ENCODE measurements around the gene EIF5B.
A peak's percentile ranks its signal among the peaks of the same experiment; 100 is the strongest.
"Not testable (repeated sequence)": the region's sequence is repeated elsewhere in the genome, so short reads cannot be mapped to it uniquely, and the experiment has no call there.

Gene EIF5B

GRCh38 chr2:99337113-99338028, at the start of gene EIF5B:
Gene EIF5B (plus strand): TSS chr2:99337389. CDS start chr2:99337555, 166 bp downstream.
- DNase-seq, result peak; percentile 93 to 94

GRCh38 chr2:99297994-99298393, 39.2 kb upstream of the EIF5B start:
- no peak for DNase-seq

- DNase-seq, result no peak
These were observed 37.6 kb upstream of the EIF5B start for GRCh38 chr2:99299580-99299979.

- DNase-seq, result not testable (repeated sequence)
These were observed 36.1 kb upstream of the EIF5B start, which contains the start of gene LYG1 for GRCh38 chr2:99301097-99301496. Gene LYG1 (minus strand): TSS chr2:99301197. CDS start chr2:99295670, 5,527 bp downstream.

- no peak for DNase-seq
These were observed 19.9 kb upstream of the EIF5B start for GRCh38 chr2:99317161-99317872.

GRCh38 chr2:99317873-99318200, 19.4 kb upstream of the EIF5B start:
- not testable (repeated sequence) for DNase-seq

GRCh38 chr2:99325384-99325783, 11.8 kb upstream of the EIF5B start:
- DNase-seq, result no peak

GRCh38 chr2:99335911-99336803, 1.0 kb upstream of the EIF5B start, which contains the start of gene TXNDC9:
Gene TXNDC9 (minus strand): TSS chr2:99336333. CDS start chr2:99333210, 3,123 bp downstream.
- peak; percentile 96 to 98 for DNase-seq

- peak in 1 of 2 donors; percentile 39 for DNase-seq
These were observed 431 bp upstream of the EIF5B start for GRCh38 chr2:99336804-99337112.

GRCh38 chr2:99338029-99338585, 918 bp downstream of the EIF5B start:
- DNase-seq, result no peak

- DNase-seq, result no peak
These were observed 3.6 kb downstream of the EIF5B start for GRCh38 chr2:99340669-99341236.

- no peak for DNase-seq
These were observed 5.3 kb downstream of the EIF5B start for GRCh38 chr2:99342536-99342935.

GRCh38 chr2:99345446-99345845, 8.3 kb downstream of the EIF5B start:
- not testable (repeated sequence) for DNase-seq

- DNase-seq, result no peak
These were observed 9.0 kb downstream of the EIF5B start for GRCh38 chr2:99346218-99346617.

- DNase-seq, result no peak
These were observed 11.0 kb downstream of the EIF5B start for GRCh38 chr2:99348173-99348572.

GRCh38 chr2:99350194-99350593, 13.0 kb downstream of the EIF5B start:
- DNase-seq, result no peak

- DNase-seq, result no peak
These were observed 16.9 kb downstream of the EIF5B start for GRCh38 chr2:99354070-99354469.

- not testable (repeated sequence) for DNase-seq
These were observed 17.6 kb downstream of the EIF5B start for GRCh38 chr2:99354825-99355224.

- DNase-seq, result no peak
These were observed 19.7 kb downstream of the EIF5B start for GRCh38 chr2:99356853-99357252.

- DNase-seq, result no peak
These were observed 28.5 kb downstream of the EIF5B start for GRCh38 chr2:99365661-99366060.

GRCh38 chr2:99368854-99369253, 31.7 kb downstream of the EIF5B start:
- not testable (repeated sequence) for DNase-seq

- no peak for DNase-seq
These were observed 36.0 kb downstream of the EIF5B start for GRCh38 chr2:99373144-99373543.
